Activated CD4-positive, alpha-beta T cell treated with anti-CD3 and anti-CD28 coated beads for 4 hours (primary cell): ENCODE results near the gene CHCHD1.
"Not testable (repeated sequence)": the region's sequence is repeated elsewhere in the genome, so short reads cannot be mapped to it uniquely, and the experiment has no call there.

Experiments
- DNase-seq, 2 donors: peaks; one replicate each; pipeline ENCODE4 v3.0.0-alpha.2; 2020

The CHCHD1 gene

GRCh38 chr10:73769396-73769795, 12.5 kb upstream of the CHCHD1 start:
- no peak for DNase-seq

GRCh38 chr10:73771722-73772280, 10.0 kb upstream of the CHCHD1 start:
- DNase-seq = peak; percentile 72 to 77

GRCh38 chr10:73772281-73773151, 9.3 kb upstream of the CHCHD1 start:
- DNase-seq = peak; percentile 75 to 82

- no peak for DNase-seq
These were observed 8.5 kb upstream of the CHCHD1 start for GRCh38 chr10:73773152-73773879.

- DNase-seq = no peak
These were observed 7.2 kb upstream of the CHCHD1 start for GRCh38 chr10:73774637-73775036.

GRCh38 chr10:73779018-73779417, 2.8 kb upstream of the CHCHD1 start:
- DNase-seq = no peak

- no peak for DNase-seq
These were observed 2.2 kb upstream of the CHCHD1 start for GRCh38 chr10:73779539-73780197.

- DNase-seq = no peak
These were observed 1.5 kb upstream of the CHCHD1 start for GRCh38 chr10:73780301-73780700.

GRCh38 chr10:73780966-73781365, 882 bp upstream of the CHCHD1 start:
- DNase-seq = no peak

- no peak for DNase-seq
These were observed 335 bp upstream of the CHCHD1 start for GRCh38 chr10:73781548-73781878.

GRCh38 chr10:73782749-73783085, 869 bp downstream of the CHCHD1 start:
- DNase-seq = no peak

- peak; percentile 77 to 78 for DNase-seq
These were observed 3.4 kb downstream of the CHCHD1 start, which contains the start of gene ZSWIM8 for GRCh38 chr10:73785211-73785720. Gene ZSWIM8 (plus strand): TSS chr10:73785606. CDS start chr10:73785879, 273 bp downstream.

- DNase-seq = peak; percentile 44 to 47
These were observed 4.1 kb downstream of the CHCHD1 start for GRCh38 chr10:73785721-73786511.

- no peak for DNase-seq
These were observed 4.7 kb downstream of the CHCHD1 start for GRCh38 chr10:73786512-73786885.

- DNase-seq = not testable (repeated sequence)
These were observed 5.4 kb downstream of the CHCHD1 start for GRCh38 chr10:73787031-73787800.

- no peak for DNase-seq
These were observed 7.2 kb downstream of the CHCHD1 start for GRCh38 chr10:73788864-73789658.

- DNase-seq = no peak
These were observed 7.8 kb downstream of the CHCHD1 start for GRCh38 chr10:73789659-73790055.

- no peak for DNase-seq
These were observed 9.2 kb downstream of the CHCHD1 start for GRCh38 chr10:73790886-73791625.

GRCh38 chr10:73791871-73792400, 10.1 kb downstream of the CHCHD1 start:
- no peak for DNase-seq

GRCh38 chr10:73793456-73793855, 11.6 kb downstream of the CHCHD1 start:
- DNase-seq = no peak
